ENCODE measurements around the gene TMPRSS6.

TMPRSS6 gene

DNA sequence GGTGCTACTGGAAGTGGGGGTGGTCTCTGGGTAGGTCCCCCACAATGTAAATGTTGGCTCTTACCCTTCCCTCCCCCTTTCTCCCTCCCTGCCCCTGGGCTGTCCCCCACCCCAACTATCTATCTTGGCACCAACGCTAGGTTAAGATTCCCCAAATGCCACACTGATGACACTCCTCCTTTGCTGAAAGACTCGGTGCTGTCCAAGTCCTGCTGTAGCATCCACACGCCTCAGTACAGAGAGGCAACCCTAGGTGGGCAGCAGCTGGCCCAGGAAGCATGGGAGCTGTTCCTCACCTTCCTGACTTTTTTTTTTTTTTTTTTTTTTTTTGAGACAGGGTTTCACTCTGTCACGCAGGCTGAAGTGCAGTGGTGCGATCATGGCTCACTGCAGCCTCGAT lies 61.4 kb downstream of the TMPRSS6 start:
- no peak for DNase-seq

- no peak for DNase-seq
Observed at GRCh38 chr22:37047006-37047405, 62.5 kb downstream of the TMPRSS6 start.

- DNase-seq = no peak
Observed at GRCh38 chr22:37046589-37046988, 62.9 kb downstream of the TMPRSS6 start.

- no peak for DNase-seq
Observed at GRCh38 chr22:37045958-37046357, 63.6 kb downstream of the TMPRSS6 start.

DNA sequence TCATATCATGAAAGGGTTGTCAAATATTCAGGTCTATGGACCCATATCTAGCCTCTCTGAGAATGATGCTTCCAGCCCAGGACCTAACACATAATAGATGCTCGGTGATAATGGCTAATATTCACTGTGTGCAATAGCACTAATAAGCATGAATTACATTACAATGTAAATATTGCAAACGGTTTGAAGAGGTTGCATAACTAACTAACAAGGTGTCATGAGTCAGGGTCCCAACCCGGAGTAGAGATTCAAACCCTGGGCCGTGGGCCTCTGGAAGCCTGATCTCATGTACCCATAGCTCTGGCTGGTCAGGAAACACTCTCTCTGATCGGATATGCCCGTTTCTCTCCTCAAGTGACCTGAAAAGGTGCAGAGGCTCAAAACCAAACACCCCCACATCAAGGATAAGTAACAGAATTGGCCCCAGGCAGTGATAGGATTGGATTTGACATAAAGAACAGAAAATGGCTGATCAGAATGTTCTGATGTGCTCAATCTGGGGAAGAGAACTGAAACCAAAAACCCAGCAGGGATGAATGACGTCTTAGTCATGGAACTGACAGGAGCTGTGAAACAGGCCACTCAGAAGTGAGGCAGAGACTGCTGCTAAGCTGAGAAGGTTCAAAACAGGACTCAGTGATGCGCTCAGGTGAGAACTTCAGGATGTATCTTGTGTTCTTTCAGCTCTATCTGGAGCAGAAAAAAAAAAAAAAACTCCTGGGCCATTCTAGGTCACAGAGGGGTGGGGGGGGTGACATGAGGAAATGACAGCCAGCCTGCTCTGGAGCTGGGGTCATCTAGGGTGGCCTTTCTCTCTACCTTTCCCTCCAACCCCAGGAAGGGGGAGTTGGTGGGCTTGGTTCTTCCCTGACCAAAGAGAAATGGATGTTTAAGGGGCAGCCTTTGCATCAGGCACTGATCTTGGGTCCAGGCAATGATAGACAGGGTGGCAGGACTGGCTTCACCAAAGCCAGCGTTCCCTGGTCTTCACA lies 64.6 kb downstream of the TMPRSS6 start:
- DNase-seq = no peak

GRCh38 chr22:37043828-37044538 lies 65.5 kb downstream of the TMPRSS6 start:
- DNase-seq = no peak

GRCh38 chr22:37043209-37043827 lies 66.2 kb downstream of the TMPRSS6 start:
- DNase-seq = no peak

- DNase-seq = no peak
Observed at GRCh38 chr22:37039466-37039865, 70.0 kb downstream of the TMPRSS6 start.

DNA sequence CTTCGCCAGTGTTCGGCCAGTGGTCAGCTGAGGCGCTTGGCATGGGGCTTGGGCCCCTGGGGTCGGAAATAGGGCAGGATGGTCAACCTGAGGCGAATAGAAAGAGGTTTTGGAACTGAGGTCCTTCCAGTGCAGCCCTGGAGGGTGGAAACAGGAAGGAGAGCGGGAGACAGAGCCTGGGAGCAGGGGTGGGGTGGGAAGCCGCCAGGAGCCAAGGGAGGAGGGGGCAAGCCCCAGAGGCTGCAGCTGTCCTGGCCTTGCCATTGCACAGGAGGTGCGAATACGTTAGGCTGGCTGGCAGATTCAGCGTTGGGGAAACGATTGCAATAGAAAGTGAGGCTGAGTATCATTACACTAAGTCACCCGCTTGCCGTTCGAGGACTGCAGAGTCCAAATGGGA lies 71.8 kb downstream of the TMPRSS6 start:
- DNase-seq = no peak

GRCh38 chr22:37036655-37037377 lies 72.7 kb downstream of the TMPRSS6 start:
- no peak for DNase-seq

- DNase-seq = no peak
Observed at GRCh38 chr22:37033605-37034430, 75.7 kb downstream of the TMPRSS6 start.

DNA sequence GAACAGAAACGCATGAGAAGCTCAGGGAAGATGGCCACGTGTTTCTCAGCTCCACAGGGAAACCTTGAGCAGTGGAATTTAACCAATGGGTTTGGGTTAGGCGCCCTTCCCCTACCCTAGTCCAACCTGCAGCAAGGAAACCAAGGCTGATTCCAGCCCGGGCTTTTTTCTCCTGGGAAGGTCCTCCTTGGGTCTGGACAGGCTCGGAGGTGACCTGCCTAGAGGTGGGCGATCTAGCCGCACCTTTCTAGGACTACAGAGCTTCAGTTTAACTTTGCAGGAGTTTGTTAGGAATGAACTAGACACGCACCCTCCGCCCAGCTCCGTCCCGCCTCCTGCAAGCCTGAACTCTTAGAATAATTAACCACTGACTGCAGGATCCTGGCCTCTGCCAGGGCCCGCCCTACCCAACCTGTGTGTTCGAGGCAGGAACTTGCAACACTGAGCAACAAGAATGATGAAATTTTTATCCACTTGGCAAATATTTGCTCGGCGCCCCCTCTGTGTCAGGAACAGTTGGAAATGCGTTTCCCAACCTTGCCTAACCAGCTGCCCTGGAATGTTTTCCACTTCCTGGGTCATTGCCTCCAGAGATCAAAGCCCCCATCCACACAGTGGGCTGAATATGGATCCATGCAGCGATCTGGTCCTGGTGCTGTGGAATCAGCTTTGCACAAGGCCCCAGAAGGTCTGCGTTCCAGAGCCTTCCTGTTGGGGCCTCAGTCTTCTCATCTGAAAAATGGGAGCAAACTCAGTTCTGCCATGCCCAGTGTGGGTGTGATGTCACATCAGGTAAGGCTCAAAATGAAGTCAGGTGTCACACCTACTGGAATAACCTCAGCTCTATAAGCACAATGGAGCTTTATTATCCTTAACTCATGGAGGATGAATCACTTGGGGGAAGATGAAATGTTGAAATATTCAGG lies 76.7 kb downstream of the TMPRSS6 start:
- DNase-seq = no peak

DNA sequence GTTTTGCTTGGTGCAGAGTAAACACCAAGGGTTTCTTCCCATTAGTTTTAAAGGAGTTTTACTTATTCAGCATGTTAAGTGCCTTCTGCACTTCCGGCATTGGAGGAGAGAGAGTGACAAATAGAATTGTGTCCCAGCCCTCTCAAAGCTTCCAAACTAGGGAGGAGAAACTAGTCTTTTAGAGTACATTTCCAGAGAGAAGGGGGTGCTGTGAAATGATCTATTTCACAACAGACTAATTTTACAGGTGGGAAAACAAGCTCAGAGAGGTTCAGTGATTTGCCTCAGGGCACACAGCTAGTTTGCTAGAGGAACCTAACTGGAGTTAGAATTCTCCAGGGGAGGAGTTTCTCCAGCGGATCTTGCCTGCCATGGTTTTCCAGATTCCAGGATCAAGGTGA lies 77.4 kb downstream of the TMPRSS6 start:
- no peak for DNase-seq

- no peak for DNase-seq
Observed at GRCh38 chr22:37030560-37031281, 78.8 kb downstream of the TMPRSS6 start.

DNA sequence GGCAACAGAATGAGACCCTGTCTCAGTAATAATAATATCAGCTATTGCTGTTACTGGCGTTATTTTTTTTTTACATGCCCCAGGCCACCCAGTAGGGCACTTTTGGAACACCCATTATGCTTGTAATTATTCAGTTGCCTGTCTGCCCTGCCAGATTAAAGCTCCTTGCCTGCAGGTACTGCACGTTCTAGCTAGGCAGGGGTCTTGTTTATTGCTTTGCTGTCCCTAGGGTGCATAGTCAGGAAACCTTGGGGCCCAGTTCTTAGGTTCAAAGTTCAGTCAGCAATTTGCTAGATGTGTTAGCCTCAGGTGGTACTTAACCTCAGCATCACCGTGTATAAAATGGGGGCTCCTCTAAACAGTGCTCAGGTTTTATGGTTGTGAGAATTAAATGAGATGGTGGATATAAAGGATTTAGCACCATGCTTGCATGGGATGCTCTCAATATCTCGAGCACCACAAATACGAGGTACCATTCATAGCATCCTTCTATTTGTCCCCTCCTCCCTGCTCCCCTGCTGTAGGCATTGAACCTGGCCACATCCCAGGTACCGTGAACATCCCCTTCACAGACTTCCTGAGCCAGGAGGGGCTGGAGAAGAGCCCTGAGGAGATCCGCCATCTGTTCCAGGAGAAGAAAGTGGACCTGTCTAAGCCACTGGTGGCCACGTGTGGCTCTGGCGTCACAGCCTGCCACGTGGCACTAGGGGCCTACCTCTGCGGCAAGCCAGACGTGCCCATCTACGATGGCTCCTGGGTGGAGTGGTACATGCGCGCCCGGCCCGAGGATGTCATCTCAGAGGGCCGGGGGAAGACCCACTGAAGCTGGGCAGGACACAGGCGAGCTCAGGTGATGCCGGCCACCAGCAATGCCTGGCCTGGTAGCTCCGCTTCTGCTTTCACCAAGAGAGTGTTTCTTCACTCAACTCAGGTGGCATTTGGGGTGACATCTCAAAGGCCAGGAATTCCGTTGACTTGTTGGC lies 80.5 kb downstream of the TMPRSS6 start:
- DNase-seq = no peak

GRCh38 chr22:37027556-37027955 lies 82.0 kb downstream of the TMPRSS6 start:
- DNase-seq = no peak

DNA sequence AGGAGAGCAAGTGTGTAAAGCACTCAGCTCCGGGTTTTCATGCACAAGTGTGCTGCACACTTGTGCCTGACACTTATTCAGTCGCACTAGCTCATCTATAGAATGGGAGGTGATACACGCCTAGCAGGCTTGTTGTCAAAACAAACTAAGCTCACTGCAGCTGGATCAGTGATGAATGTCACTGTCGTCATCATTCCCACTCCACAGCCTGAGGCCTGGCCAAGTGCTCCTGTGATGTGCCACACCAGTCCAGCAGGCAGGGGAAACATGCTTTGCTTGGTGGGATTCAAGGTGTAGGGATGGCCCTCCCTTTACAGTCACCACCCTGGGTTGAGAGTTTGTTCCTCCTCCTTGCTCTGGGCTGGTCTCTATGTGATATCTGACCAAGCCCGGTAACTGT lies 83.2 kb downstream of the TMPRSS6 start:
- no peak for DNase-seq

DNA sequence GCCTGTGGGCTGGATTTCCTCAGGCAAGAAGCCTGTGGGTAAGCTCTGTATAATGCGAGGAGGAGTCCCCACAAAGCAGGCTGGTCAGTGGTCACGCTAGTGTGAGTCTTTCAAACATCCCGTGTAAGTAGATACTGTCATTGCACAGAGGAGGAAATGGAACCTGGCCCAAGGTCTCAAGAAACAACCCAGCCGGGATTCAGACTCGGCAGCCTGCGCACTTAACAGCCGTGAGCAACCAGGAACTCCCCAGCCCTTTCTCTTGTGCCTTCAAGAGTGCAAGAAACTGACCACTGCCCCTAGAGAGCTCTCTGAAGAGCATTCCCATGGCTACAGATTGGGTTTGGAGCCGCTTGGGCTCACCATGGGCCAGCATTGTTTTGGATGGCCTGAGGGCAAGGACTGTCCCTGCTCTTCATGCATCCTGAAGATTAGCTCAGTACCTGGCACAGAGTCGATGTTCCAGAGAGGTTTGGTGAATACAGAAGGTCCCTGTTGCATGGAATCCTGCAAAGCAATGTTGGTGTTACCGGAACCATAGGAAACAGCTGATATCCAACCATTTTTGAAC lies 83.9 kb downstream of the TMPRSS6 start:
- DNase-seq = no peak

Measured in stimulated activated naive CD4-positive, alpha-beta T cell (primary cell).